ENCODE measurements around the gene DENND4C.

The DENND4C gene

DNA sequence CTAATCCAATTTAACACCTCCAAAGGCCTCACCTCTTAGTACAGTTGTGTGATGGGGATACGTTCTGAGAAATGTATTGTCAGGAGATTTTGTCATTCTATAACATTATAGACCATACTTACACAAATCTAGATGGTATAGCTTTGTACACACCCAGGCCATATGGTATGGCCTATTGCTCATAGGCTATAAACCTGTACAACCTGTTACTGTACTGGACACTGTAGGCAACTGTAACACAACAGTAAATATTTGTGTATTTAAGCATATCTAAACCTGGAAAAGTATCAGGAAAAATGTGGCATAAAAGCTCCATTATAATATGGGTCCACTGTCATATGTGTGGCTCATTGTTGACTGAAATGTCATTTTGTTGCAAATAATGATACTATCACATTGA is 190.4 kb downstream of the DENND4C start:
- Histone ChIP-seq H3K27ac (ENCODE audit: low read depth, low read length, poor library complexity, severe bottlenecking) (no peak overlapping the region), H3F3A (ENCODE audit: insufficient read depth, low read length) (no peaks in the 10 kb centered on the region), H3K9ac (ENCODE audit: low read length) (no peak overlapping the region), H2AFZ (ENCODE audit: low read length) (no peak overlapping the region), H3K27me3 (ENCODE audit: insufficient read depth, low read length) (no peaks in the 10 kb centered on the region), H3K79me2 (ENCODE audit: insufficient read depth, low read length) (no peaks in the 10 kb centered on the region), H3K4me3 (ENCODE audit: low read depth, low read length, poor library complexity, severe bottlenecking) (no peak overlapping the region), H3K4me2 (ENCODE audit: low read length) (no peak overlapping the region), H4K20me1 (ENCODE audit: insufficient read depth, low read length) (no peaks in the 10 kb centered on the region), H3K9me3 (ENCODE audit: low read length) (no peaks in the 10 kb centered on the region), H3K4me1 (ENCODE audit: insufficient read depth, low read length, severe bottlenecking) (no peaks in the 10 kb centered on the region), H3K36me3 (ENCODE audit: insufficient read depth, low read length) (no peaks in the 10 kb centered on the region), H3K9me2 (ENCODE audit: low read depth, low read length) (no peaks in the 10 kb centered on the region)
- TF ChIP-seq EZH2 (IDR thresholded peaks at IDR 0.05; ENCODE audit: borderline replicate concordance, low read length), result no peak
- TF ChIP-seq, protein P1, sequence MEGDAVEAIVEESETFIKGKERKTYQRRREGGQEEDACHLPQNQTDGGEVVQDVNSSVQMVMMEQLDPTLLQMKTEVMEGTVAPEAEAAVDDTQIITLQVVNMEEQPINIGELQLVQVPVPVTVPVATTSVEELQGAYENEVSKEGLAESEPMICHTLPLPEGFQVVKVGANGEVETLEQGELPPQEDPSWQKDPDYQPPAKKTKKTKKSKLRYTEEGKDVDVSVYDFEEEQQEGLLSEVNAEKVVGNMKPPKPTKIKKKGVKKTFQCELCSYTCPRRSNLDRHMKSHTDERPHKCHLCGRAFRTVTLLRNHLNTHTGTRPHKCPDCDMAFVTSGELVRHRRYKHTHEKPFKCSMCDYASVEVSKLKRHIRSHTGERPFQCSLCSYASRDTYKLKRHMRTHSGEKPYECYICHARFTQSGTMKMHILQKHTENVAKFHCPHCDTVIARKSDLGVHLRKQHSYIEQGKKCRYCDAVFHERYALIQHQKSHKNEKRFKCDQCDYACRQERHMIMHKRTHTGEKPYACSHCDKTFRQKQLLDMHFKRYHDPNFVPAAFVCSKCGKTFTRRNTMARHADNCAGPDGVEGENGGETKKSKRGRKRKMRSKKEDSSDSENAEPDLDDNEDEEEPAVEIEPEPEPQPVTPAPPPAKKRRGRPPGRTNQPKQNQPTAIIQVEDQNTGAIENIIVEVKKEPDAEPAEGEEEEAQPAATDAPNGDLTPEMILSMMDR (IDR thresholded peaks at IDR 0.05; ENCODE audit: low read length), result no peak

Measured in OCI-LY1 (cell line).